Smooth muscle cell of the umbilical artery (primary cell): ENCODE measurements around the gene OR1N2. TPM values are rescaled to one million over a fixed set of nuclear protein-coding genes. Genes with fewer than 3 reads are reported as not detected.

ENCODE experiments used
- total RNA-seq: library from RNA; depleted of rRNA; stranded (reverse); fragments of >200 nt; gene quantifications from 2 replicates; pipeline ENCODE4 v1.2.3, GENCODE V29; 2014

Gene OR1N2, protein sequence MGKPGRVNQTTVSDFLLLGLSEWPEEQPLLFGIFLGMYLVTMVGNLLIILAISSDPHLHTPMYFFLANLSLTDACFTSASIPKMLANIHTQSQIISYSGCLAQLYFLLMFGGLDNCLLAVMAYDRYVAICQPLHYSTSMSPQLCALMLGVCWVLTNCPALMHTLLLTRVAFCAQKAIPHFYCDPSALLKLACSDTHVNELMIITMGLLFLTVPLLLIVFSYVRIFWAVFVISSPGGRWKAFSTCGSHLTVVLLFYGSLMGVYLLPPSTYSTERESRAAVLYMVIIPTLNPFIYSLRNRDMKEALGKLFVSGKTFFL
- total RNA-seq: not detected in 2 replicates

DNA sequence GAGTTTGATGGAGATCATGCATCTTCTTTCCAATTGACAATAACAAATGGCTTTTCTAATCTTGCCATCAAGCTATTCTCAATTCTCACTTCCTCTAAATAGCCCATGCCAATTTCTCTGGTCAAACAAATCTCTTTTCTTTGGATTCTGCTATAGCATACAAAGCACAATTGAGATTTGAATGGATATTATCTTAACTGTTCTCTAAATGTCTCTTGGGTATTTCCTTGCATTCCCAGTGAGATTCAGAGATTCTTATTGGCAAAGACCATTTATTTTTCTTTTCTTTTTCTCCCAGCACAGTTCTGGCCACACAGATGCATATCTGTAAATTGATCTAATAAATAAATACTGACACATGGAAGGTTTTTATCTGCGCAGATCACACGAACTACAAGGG, at the start of gene OR1N2:
OR1N2 (plus strand) TSS at position 301 of the 400 bp plus-strand sequence. CDS start 100 bp downstream, outside the sequence.

DNA sequence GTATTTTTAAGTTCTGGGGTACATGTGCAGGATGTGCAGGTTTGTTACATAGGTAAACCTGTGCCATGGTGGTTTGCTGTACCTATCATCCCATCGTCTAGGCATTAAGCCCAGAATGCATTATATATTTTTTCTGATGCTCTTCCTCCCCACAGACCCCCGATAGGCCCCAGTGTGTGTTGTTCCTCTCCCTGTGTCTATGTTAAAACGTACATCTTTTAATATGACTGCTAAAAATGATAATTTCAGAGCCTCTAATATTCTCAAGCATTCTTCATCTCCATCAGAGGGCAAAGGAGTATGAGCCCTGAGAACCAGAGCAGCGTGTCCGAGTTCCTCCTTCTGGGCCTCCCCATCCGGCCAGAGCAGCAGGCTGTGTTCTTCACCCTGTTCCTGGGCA, 42.4 kb upstream of the OR1N2 start, which contains the start of gene OR1J2:
OR1J2 (plus strand) TSS at position 301 of the 400 bp plus-strand sequence; CDS start at position 301, 0 bp downstream.

DNA sequence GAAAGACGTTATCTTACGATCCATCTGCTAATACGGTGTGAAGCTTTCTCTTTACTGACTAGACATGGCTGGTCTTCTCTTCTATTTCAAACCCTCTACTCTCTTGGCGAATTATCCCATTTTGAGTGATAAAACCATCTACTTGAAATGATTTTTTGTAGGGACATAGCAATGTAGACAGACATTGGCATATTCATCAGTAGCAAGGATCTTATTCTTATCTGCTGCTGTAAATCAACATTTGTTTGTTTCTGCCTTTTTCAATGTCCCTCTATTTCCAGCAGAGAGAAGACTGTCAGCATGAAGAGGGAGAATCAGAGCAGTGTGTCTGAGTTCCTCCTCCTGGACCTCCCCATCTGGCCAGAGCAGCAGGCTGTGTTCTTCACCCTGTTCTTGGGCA, 34.1 kb upstream of the OR1N2 start, which contains the start of gene OR1J4:
OR1J4 (plus strand) TSS at position 301 of the 400 bp plus-strand sequence; CDS start at position 301, 0 bp downstream.

DNA sequence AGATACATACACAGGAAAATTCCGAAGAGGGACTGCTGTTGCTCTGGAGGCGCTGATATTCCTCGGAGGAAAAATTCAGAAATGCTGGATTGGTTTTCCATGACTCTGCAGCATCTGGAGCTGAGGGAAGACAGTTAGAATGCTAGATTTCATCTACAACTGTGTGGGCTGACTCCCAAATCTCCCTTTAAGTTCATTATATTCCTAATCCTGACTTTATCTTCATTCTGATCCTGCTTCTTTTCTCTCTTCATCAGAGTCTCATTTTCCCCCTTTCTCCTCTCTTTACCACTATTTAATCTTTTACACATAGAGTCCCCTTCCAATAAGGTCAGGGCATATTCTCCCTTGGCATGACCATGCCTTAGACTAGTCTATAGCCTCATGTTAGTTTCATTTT, 25.7 kb upstream of the OR1N2 start, which contains the start of gene OR1N1:
OR1N1 (minus strand) TSS at position 101 of the 400 bp plus-strand sequence; CDS start at position 101, 0 bp downstream.

DNA sequence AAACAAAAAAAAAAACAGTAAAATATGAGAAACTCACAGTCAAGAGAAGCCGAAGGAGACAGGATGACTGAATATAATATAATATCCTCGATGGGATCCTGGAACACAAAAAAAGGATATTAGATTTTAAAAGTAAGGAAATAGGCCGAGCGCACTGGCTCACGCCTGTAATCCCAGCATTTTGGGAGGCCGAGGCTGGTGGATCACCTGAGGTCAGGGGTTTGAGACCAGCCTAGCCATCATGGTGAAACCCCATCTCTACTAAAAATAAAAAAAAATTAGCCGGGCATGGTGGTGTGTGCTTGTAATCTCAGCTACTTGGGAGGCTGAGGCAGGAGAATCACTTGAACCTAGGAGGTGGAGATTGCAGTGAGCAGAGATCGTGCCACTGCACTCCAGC, 30.4 kb downstream of the OR1N2 start, which contains the start of gene OR1L8:
OR1L8 (minus strand) TSS at position 101 of the 400 bp plus-strand sequence. CDS start 14,907 bp downstream, outside the sequence.

Other genes starting within 250 kb of the OR1N2 start
- 2.6 and 4.5 TPM in 2 replicates for gene PTGS1, start 182.1 kb upstream of the OR1N2 start, total RNA-seq
- not detected in 2 replicates for gene OR1J1, start 75.2 kb upstream of the OR1N2 start, total RNA-seq
- gene OR1J2, start 42.3 kb upstream of the OR1N2 start, total RNA-seq: not detected in 2 replicates
- not detected in 2 replicates for gene OR1J4, start 34.0 kb upstream of the OR1N2 start, total RNA-seq
- gene OR1N1, start 25.8 kb upstream of the OR1N2 start, total RNA-seq: not detected in 2 replicates
- not detected in 2 replicates for gene OR1L8, start 30.3 kb downstream of the OR1N2 start, total RNA-seq
- not detected in 2 replicates for gene OR1Q1, start 61.6 kb downstream of the OR1N2 start, total RNA-seq
- gene OR1B1, start 104.5 kb downstream of the OR1N2 start, total RNA-seq: 0.23 TPM in 1 of 2 replicates, not detected in the other
- not detected in 2 replicates for gene OR1L1, start 108.6 kb downstream of the OR1N2 start, total RNA-seq
- gene OR1L3, start 122.0 kb downstream of the OR1N2 start, total RNA-seq: not detected in 2 replicates
- not detected in 2 replicates for gene OR1L4, start 170.9 kb downstream of the OR1N2 start, total RNA-seq
- gene OR1L6, start 189.2 kb downstream of the OR1N2 start, total RNA-seq: not detected in 2 replicates
- not detected in 2 replicates for gene OR5C1, start 235.8 kb downstream of the OR1N2 start, total RNA-seq
- not detected in 2 replicates for gene OR1K1, start 247.0 kb downstream of the OR1N2 start, total RNA-seq